Osteoblast (primary cell): ENCODE results near the gene DCAF17. TPM values are rescaled to one million over a fixed set of nuclear protein-coding genes. Genes with fewer than 3 reads are reported as not detected.
A peak's percentile ranks its signal among the peaks of the same experiment; 100 is the strongest.

Experiments
- DNase-seq: peaks from one replicate; pipeline ENCODE4 v3.0.0; 2011; ENCODE audit warnings: low spot score, mixed read lengths; ENCODE audit not compliant: insufficient read length; ENCODE audit errors: missing footprints
- H2AFZ ChIP-seq: 2 replicates; pipeline ENCODE4 v1.6.0; 2011; ENCODE audit warnings: mild to moderate bottlenecking, low read length
- H3K27ac ChIP-seq: 2 replicates; pipeline ENCODE4 v1.5.1; 2011; ENCODE audit warnings: mild to moderate bottlenecking, low read depth, low read length, moderate library complexity
- H3K27me3 ChIP-seq: 2 replicates; pipeline ENCODE4 v1.6.0; 2012; ENCODE audit warnings: mild to moderate bottlenecking, control low read depth, inconsistent platforms, low read length, moderate library complexity; ENCODE audit not compliant: insufficient read depth
- H3K36me3 ChIP-seq: 2 replicates; pipeline ENCODE4 v1.5.1; 2011; ENCODE audit warnings: mild to moderate bottlenecking, low read length, control low read depth, moderate library complexity; ENCODE audit not compliant: insufficient read depth
- H3K4me1 ChIP-seq: 2 replicates; pipeline ENCODE4 v1.5.1; 2011; ENCODE audit warnings: mild to moderate bottlenecking, low read length, control low read depth, moderate library complexity; ENCODE audit not compliant: insufficient read depth
- H3K4me2 ChIP-seq: 2 replicates; pipeline ENCODE4 v1.6.0; 2011; ENCODE audit warnings: mild to moderate bottlenecking, low read length; ENCODE audit not compliant: insufficient read depth
- H3K4me3 ChIP-seq: fragments of 200-600 bp; sonication (generic); 3 replicates; pipeline ENCODE4 v1.5.1; 2012; ENCODE audit warnings: mild to moderate bottlenecking, low read length, inconsistent platforms; ENCODE audit not compliant: insufficient read depth
- H3K79me2 ChIP-seq: 2 replicates; pipeline ENCODE4 v1.6.0; 2012; ENCODE audit warnings: mild to moderate bottlenecking, low read length, control low read depth, inconsistent platforms; ENCODE audit not compliant: insufficient read depth
- H3K9me3 ChIP-seq: 2 replicates; pipeline ENCODE4 v1.5.1; 2011; ENCODE audit warnings: low read depth, low read length, control low read depth
- H4K20me1 ChIP-seq: 2 replicates; pipeline ENCODE4 v1.6.0; 2012; ENCODE audit warnings: mild to moderate bottlenecking, low read length, control low read depth; ENCODE audit not compliant: insufficient read depth
- CTCF ChIP-seq: IDR thresholded peaks from 2 replicates; pipeline ENCODE4 v1.5.1; 2011; ENCODE audit warnings: mild to moderate bottlenecking, low read depth, low read length, moderate library complexity; ENCODE audit errors: extremely low read depth
- total RNA-seq: library from RNA; depleted of rRNA; stranded (reverse); fragments of >200 nt; gene quantifications from 2 replicates; pipeline ENCODE4 v1.2.3, GENCODE V29; 2012

Gene DCAF17
- total RNA-seq, 1 donor = 32.6 TPM

- no peaks in the 10 kb centered on the region for H3K9me3 ChIP-seq
- peaks cover 22% of the 10 kb centered on the region for H3K4me1 ChIP-seq
- H3K36me3 ChIP-seq = no peaks in the 10 kb centered on the region
- H3K79me2 ChIP-seq = peaks cover 19% of the 10 kb centered on the region
- no peak for DNase-seq
- H2AFZ ChIP-seq = no peak overlapping the region
- H3K4me2 ChIP-seq = peak overlapping the region; percentile 46
- no peaks in the 10 kb centered on the region for H4K20me1 ChIP-seq
- TF ChIP-seq CTCF = no peak
- no peak overlapping the region for H3K4me3 ChIP-seq
- H3K27ac ChIP-seq = peak overlapping the region; percentile 34
- H3K27me3 ChIP-seq = no peaks in the 10 kb centered on the region
These were observed 31.0 kb upstream of the DCAF17 start for GRCh38 chr2:171402906-171403580.

DNA sequence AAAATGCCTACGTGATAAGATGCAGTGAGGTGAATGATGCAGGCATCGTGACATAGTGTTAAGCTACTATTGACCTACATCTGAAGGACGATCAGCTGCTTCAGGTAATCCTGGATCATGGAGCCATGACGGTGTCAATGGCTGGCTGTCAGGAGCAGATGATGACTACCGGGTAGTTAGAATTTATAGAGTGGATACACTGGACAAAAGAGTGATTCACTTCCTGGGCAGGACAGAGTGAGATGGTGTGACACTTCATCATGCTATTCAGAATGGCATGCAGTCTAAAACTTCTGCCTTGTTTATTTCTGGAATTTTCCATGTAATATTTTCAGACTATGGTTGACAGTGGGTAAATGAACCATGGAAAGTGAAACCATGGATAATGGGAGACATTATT, 29.8 kb upstream of the DCAF17 start:
- Histone ChIP-seq H3K4me2 (peak overlapping the region; percentile 12), H3K27ac (peak overlapping the region; percentile 9), H3K36me3 (no peaks in the 10 kb centered on the region), H3K27me3 (no peaks in the 10 kb centered on the region), H2AFZ (no peak overlapping the region), H4K20me1 (no peaks in the 10 kb centered on the region), H3K9me3 (no peaks in the 10 kb centered on the region), H3K79me2 (peaks cover 22% of the 10 kb centered on the region), H3K4me3 (no peak overlapping the region), H3K4me1 (peaks cover 22% of the 10 kb centered on the region)
- TF ChIP-seq CTCF = no peak
- DNase-seq = no peak

- H2AFZ ChIP-seq = peak overlapping the region; percentile 32
- peak overlapping the region; percentile 9 for H3K27ac ChIP-seq
- peak overlapping the region; percentile 12 for H3K4me2 ChIP-seq
- TF ChIP-seq CTCF = no peak
- H3K27me3 ChIP-seq = no peaks in the 10 kb centered on the region
- no peak for DNase-seq
- peaks cover 25% of the 10 kb centered on the region for H3K79me2 ChIP-seq
- no peaks in the 10 kb centered on the region for H3K36me3 ChIP-seq
- no peaks in the 10 kb centered on the region for H4K20me1 ChIP-seq
- peaks cover 25% of the 10 kb centered on the region for H3K4me1 ChIP-seq
- H3K9me3 ChIP-seq = no peaks in the 10 kb centered on the region
- no peak overlapping the region for H3K4me3 ChIP-seq
These were observed 29.3 kb upstream of the DCAF17 start for GRCh38 chr2:171404719-171405118.

DNA sequence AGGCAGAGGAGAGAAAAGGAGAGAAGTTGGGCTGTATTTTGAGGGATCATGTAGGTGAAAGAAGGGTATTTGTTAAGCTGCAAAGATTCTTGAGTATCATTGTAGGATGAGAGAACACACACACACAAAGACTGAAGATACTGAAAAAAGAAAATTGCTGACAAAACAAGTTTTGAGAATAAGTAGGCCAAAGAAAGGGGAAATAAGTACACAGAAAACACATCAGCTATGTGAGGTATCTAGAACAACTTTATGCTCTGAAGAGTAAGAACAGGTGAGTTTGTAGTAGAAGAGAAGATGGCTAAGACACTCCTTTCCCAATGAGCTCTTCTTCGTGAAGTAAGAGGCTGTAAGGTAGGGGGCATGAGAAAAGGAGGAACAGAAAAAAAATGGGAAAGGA, 28.5 kb upstream of the DCAF17 start:
- Histone ChIP-seq H3K79me2 (peaks cover 30% of the 10 kb centered on the region), H3K27ac (no peak overlapping the region), H3K27me3 (no peaks in the 10 kb centered on the region), H2AFZ (no peak overlapping the region), H3K4me3 (no peak overlapping the region), H3K9me3 (no peaks in the 10 kb centered on the region), H4K20me1 (no peaks in the 10 kb centered on the region), H3K4me2 (no peak overlapping the region), H3K4me1 (peaks cover 32% of the 10 kb centered on the region), H3K36me3 (no peaks in the 10 kb centered on the region)
- no peak for DNase-seq
- TF ChIP-seq CTCF = no peak
